ENCODE data around the gene EVPL.

Gene EVPL

GRCh38 chr17:76017481-76018339 is 9.4 kb downstream of the EVPL start:
- DNase-seq, result no peak

DNA sequence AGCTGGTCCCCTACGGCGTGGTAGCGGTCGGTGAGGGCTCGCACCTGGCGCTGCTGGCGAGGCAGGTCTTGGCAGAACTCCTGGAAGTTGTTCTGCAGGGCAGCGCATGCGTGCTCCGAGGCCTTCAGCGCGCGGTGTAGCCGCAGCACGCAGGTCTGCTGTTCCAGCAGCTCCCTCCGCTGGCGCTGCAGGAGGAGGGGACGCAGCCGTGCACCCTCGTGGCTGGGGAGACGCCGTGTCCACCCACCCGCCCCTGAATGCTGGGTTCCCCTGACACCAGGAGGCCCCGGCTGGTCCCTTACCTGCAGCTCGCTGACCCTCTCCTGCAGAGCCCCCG is 12.2 kb downstream of the EVPL start:
- no peak for DNase-seq

DNA sequence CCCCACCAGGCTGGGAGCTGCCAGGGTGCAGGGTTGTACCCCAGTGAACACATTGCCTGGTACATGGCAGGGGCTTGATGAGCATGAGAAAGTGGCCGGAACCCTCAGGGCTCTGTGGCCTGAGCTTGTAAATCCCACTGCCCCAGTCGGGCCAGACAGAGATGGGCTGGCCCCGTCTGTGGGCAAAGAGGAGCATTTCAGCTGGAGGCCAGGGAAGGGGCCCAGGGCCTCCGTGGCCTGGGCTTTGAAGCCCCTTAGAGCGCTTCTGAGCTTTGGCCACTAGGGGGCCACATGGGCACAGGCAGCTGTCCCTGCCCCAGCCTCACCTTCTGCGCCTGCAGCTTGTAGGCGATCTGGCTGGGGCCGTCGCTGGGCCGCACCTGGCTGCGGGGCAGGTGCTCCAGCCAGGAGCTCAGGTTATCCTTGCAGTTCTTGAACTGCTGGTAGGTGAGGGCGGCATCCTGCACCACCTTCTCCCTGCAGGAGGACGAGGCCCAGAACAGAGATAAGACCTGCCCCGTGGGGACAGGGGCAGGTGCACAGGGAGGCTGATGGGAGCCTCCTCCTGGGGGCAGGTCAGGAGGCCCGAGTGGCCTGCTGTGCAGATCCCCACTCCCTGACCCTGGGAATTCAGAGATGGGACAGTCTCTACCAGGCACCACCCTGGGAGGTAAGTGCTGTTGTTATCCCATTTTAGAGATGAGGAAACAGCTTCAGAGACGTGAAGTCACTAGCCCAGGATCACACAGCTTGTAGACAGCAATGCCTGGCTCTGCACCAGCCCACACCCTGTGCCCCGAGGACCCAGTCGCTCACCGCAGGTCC is 12.8 kb downstream of the EVPL start:
- DNase-seq, result peak; percentile 90

- DNase-seq, result no peak
Measured at GRCh38 chr17:76013377-76013932, 13.7 kb downstream of the EVPL start.

DNA sequence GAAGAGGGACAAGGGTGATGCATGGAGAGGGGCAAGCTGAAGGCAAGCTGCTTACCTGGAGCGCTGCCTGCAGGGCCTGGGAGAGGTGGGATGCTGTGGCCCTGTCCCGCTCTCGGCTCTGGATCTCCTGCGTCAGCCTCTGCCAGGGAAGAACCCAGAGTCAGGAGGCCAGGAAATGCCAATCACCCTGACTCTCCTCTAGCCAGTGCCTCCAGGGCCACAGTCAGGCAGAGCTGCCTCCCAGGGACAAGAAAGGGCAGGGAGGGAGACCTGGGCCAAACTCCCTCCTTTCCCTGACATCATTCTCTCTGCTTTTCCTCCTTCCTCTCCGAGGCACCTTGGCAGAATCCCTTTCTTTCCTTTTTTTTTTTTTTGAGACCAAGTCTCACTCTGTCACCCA is 15.2 kb downstream of the EVPL start:
- no peak for DNase-seq

DNA sequence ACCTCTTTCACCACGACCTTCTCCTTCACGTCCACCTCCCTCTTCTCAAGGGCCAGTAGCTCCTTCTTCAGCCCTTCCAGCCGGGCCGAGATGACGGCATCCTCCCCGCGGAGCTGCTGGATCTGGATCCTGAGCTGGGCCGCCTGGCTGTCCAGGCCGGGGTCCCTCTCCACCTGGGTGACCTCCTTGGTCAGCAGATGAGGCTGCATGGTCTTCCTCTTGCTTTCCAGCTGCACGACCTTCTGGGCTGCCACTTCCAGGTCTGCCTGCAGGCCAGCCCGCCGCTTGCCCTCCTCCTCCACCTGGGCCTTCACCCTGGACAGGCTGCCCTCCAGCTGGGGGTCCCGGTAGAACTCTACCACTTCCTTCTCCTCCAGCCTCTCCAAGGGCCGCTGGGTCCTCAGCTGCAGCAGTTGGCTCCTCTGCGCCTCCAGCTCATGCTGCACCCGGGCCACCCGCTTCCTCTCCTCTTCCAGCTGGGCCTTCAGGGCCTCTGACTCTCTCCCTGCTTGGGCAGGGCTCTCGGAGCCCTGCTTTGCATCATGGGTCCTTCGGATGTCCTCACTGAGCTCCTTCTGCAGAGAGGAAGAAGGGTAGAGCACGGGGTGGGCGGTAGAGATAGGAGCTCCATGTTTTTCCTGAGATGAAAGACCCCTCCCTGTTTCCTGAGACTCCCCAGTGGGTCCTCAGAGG is 17.0 kb downstream of the EVPL start:
- no peak for DNase-seq

GRCh38 chr17:76009447-76009846 is 17.7 kb downstream of the EVPL start:
- DNase-seq, result no peak

- no peak for DNase-seq
Measured at GRCh38 chr17:76008630-76009425, 18.3 kb downstream of the EVPL start.

GRCh38 chr17:76008208-76008607 is 18.9 kb downstream of the EVPL start:
- no peak for DNase-seq

DNA sequence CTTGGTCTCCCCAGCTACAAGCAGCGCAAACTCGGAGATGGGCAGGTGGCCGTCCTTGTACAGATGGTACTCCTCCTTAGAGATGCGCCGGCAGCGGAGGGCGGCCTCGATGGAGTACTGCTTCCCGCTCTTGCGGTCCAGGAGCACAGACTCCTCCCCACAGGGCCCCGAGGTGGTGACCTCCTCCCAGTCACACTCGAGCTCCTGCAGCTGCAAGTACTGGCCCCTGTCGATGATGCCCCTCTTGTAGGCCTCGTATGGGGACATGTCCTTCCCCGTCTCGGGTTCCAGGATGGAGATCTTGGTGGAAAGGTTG is 19.3 kb downstream of the EVPL start:
- no peak for DNase-seq

- DNase-seq, result no peak
Measured at GRCh38 chr17:76007131-76007849, 19.8 kb downstream of the EVPL start.

- peak; percentile 88 for DNase-seq
Measured at GRCh38 chr17:76005263-76006149, 21.6 kb downstream of the EVPL start.

- no peak for DNase-seq
Measured at GRCh38 chr17:76004750-76005262, 22.3 kb downstream of the EVPL start.

- no peak for DNase-seq
Measured at GRCh38 chr17:76003915-76004314, 23.2 kb downstream of the EVPL start.

GRCh38 chr17:76002100-76002499 is 25.0 kb downstream of the EVPL start:
- no peak for DNase-seq

GRCh38 chr17:76000755-76001521 is 26.2 kb downstream of the EVPL start, which contains the start of gene CDK3:
Gene CDK3 (plus strand): TSS chr17:76000855. CDS start chr17:76001426, 571 bp downstream.
- DNase-seq, result no peak

- peak; percentile 78 for DNase-seq
Measured at GRCh38 chr17:76000016-76000754, 26.9 kb downstream of the EVPL start.

DNA sequence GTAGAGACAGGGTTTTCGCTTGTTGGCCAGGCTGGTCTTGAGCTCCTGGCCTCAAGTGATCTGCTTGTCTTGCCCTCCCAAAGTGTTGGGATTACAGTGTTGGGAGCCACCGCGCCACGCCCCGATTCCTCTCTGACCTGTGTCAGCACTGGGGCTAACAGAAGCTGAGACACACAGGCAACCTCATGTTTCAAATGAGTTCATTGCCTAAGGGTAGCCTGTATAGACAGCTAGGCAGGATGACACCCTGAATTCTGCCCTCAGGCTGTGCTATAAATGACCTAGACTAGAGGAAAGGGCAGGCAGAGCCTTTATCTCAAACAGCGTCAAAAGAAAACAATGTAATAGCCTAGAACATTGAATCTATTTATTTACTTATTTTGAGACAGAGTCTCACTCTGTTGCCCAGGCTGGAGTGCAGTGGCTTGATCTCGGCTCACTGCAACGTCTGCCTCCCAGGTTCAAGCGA is 28.7 kb downstream of the EVPL start:
- no peak for DNase-seq
